Measurements from ENCODE around the gene MIPEP.
"Not testable (repeated sequence)": the region's sequence is repeated elsewhere in the genome, so short reads cannot be mapped to it uniquely, and the experiment has no call there.

Gene MIPEP

GRCh38 chr13:23778879-23779278, 110.3 kb downstream of the MIPEP start:
- no peak for DNase-seq (ENCODE audit: insufficient read length, low spot score)
- FAIRE-seq = no peak

- FAIRE-seq (peak; percentile 11), DNase-seq (ENCODE audit: insufficient read length, low spot score) (no peak)
Measured at GRCh38 chr13:23778002-23778652, 111.1 kb downstream of the MIPEP start.

GRCh38 chr13:23777575-23777870, 111.7 kb downstream of the MIPEP start:
- FAIRE-seq = no peak
- no peak for DNase-seq (ENCODE audit: insufficient read length, low spot score)

DNA sequence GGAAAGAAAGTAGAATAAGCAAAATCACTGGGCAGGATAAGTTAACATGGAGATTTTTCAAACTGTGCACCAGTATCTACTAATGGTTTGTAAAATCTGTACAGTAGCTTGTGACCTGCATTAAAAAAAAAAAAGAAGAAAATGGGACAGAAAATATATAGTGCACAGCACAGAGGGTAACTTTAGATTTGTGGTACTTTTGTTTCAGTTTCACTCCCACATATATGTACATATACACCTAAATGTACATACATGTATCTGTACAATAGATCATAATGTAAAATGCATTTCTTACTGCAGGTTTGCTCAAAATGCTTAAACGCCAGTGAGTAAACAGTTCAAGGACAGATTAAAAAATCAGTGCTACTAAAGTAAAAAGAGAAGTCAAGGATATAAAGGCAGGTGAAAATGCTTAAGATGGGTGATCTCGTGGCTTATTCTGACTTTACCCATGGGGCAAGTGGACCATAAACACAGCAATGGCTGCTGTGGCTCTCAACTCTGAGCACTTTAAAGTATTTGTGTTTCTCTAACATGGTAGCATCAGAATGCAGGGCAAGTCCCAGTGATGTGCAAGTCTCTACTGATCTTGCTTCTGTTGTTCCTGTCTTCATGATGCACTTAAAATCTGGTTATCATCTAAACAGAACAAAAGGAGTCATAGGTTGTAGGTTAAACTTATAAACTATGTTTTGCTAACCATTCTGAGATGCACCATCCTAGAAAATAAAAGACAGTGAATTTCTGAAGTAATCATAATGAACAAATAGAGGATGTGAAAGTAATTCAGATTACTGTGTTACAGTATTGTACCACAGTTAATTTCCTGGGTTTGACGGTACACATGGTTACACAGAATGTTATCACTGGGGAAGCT, 112.3 kb downstream of the MIPEP start:
- DNase-seq (ENCODE audit: insufficient read length, low spot score) = no peak
- FAIRE-seq = peak; percentile 97

- no peak for DNase-seq (ENCODE audit: insufficient read length, low spot score)
- no peak for FAIRE-seq
Measured at GRCh38 chr13:23772717-23773116, 116.5 kb downstream of the MIPEP start.

DNA sequence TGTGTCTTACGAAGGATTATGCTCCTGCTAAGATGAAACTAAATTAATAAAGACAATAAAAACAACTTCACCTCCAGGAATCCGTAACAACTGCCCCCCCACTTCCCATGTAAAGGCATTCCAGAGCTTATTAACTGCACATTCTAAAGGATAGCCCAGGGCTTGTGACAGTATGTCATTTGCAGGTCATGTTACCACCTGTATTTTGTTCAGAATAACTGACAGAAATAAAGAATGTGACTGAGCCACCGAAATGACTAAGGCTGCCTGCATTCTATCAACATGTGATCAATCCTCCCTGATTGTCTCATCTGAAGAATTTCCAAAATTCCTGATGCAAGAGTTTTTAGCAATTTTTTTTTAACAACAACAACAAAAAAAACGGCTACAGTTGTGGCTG, 117.2 kb downstream of the MIPEP start:
- FAIRE-seq = no peak
- no peak for DNase-seq (ENCODE audit: insufficient read length, low spot score)

- DNase-seq (ENCODE audit: insufficient read length, low spot score) = peak; percentile 28
- FAIRE-seq = peak; percentile 86
Measured at GRCh38 chr13:23771552-23771951, 117.6 kb downstream of the MIPEP start.

DNA sequence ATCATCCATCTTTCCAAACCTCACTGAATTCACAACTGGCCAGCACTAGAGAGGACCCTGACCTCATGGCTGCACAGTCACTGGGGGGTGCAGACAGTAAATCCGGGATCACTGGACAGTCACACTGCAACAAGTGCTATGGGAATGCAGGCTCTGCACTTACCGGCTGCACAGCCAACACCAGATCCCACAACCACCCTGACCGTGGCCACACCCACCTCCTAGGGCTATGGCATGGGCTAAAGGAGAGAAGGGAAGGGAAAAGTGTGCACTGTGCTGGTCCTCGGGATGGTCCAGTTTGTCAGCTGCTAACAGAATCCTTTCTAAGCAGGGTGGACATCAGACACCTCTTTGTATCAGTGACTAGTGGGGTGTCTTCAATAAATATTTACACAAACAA, 118.2 kb downstream of the MIPEP start:
- DNase-seq (ENCODE audit: insufficient read length, low spot score) = no peak
- no peak for FAIRE-seq

DNA sequence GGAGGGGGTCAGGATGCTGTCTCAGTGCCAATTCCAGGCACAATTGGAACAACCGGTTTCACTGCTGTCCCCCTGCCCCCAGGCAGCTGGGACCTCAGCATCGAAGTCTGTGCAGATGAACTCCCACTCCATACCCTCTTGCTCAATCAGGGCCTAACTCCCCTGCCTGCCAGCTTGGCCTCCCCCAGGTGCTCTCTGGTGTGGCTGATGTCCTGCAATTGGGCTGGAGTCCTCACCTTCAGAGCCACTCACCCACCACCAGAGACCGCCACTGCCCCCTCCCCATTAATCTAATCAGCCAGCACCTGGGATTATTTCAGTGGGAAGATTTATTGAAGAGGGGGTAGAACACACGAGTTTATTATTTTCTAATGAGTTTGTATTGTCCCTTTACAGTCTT, 118.8 kb downstream of the MIPEP start:
- no peak for DNase-seq (ENCODE audit: insufficient read length, low spot score)

GRCh38 chr13:23769401-23769800, 119.8 kb downstream of the MIPEP start:
- no peak for DNase-seq (ENCODE audit: insufficient read length, low spot score)
- no peak for FAIRE-seq

More for the DNA sequence above, 118.8 kb downstream of the MIPEP start:
- FAIRE-seq = no peak

GRCh38 chr13:23767838-23768237, 121.4 kb downstream of the MIPEP start:
- no peak for FAIRE-seq
- DNase-seq (ENCODE audit: insufficient read length, low spot score) = no peak

DNA sequence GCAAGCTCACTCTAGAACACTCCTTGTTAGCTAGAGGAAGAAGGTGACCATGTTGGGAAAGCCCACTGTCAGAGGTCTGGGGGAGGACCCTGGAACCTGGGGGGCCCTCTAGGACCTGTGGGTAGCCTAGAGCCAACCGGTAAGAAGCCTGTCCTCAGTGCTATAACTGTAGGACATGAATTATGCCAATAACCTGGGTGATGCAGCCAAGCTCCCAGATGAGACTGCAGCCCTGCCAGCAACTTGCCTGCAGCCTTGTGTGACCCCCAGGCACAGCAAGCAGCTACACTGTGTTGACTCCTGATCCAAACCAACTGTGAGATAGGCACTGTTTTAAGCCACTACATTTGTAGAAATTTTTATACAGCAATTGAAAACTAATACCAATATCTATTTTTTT, 122.3 kb downstream of the MIPEP start:
- DNase-seq (ENCODE audit: insufficient read length, low spot score) = no peak
- FAIRE-seq = no peak

- peak; percentile 52 for FAIRE-seq
Measured at GRCh38 chr13:23766283-23766682, 122.9 kb downstream of the MIPEP start.

DNA sequence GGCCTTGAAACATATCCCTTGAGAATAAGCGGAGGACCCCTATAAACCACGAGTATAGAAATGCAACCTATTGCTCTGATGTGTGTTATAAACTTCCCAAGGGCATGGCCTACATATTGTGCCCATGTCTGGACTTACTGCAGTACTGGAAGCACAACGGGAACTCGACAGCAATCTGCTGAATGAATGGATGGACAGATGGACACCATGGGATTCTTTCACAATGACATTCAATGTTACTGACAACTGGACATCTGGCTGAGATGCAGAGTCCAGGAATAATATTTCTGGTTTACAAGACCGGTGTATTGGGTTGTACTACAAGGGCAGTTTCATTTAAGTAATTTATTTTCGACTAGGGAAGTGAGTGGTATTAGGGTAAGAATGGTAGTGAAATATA, 123.7 kb downstream of the MIPEP start:
- FAIRE-seq (no peak), DNase-seq (ENCODE audit: insufficient read length, low spot score) (no peak)

More at GRCh38 chr13:23766283-23766682, 122.9 kb downstream of the MIPEP start:
- DNase-seq (ENCODE audit: insufficient read length, low spot score) = no peak

GRCh38 chr13:23763318-23763717, 125.9 kb downstream of the MIPEP start:
- DNase-seq (ENCODE audit: insufficient read length, low spot score) (no peak), FAIRE-seq (no peak)

- DNase-seq (ENCODE audit: insufficient read length, low spot score); FAIRE-seq: not testable (repeated sequence)
Measured at GRCh38 chr13:23761760-23762159, 127.4 kb downstream of the MIPEP start.

- DNase-seq (ENCODE audit: insufficient read length, low spot score) = no peak
- no peak for FAIRE-seq
Measured at GRCh38 chr13:23760000-23760399, 129.2 kb downstream of the MIPEP start.

DNA sequence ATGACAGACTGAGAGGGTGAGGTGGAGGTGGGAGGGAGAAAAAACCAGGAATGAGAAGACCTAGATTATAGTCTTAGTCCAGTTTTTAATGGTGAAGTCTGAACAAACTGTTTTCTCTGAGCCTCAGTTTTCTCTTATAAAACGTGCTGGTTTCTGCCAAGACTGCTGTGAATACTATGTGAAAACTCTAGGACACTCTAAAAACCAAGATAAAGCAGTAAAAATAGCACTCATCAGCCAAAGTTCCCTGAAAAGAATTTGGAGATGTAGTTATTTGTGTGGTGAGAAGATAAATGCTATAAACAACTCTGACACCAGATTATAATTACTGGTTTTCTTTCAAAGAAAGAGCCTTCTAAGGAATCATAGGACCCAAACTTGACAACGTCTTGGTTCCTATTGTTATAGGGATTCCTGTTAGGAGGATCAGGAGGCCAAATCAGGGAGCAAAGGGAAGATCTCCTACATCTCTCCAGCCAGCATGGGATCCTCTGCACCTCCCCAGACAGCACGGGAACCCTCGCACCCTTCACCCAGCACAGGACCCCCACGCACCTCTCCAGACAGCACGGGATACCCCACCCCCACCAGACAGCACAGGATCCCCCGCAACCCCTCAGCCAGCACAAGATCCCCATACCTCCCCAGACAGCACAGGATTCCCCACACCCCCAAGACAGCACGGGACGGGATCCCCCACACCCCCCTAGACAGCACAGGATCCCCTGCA, 130.2 kb downstream of the MIPEP start:
- DNase-seq (ENCODE audit: insufficient read length, low spot score) (no peak), FAIRE-seq (no peak)

DNA sequence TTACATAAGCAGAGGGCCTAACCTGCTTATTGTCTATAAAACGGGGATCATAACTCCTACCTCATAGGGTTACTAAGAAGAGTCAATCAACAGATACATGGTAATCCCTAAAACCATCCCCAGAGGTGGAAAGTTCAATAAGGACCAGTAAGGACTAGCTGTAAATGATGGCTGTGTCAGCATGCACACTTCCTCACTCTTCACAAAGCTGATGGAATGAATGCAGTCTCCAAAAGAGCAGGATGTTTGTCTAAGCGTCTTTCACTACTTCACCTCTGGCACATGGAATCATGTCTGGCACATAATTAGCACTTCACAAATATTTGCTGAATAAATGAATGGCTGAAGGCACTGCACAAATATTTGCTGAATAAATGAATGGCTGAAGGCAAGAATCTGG, 134.2 kb downstream of the MIPEP start:
- peak; percentile 37 for FAIRE-seq
- no peak for DNase-seq (ENCODE audit: insufficient read length, low spot score)

GRCh38 chr13:23754506-23754905, 134.7 kb downstream of the MIPEP start:
- no peak for DNase-seq (ENCODE audit: insufficient read length, low spot score)
- FAIRE-seq = no peak

GRCh38 chr13:23753458-23753857, 135.7 kb downstream of the MIPEP start:
- FAIRE-seq = peak; percentile 28
- no peak for DNase-seq (ENCODE audit: insufficient read length, low spot score)
